ENCODE data around the gene MLIP.

- TF ChIP-seq CTCF (IDR thresholded peaks at IDR 0.05) (no peak), REST (IDR thresholded peaks at IDR 0.05; ENCODE audit: insufficient read depth in 1 of 2, low read depth in 2 of 2, low read length in 1 of 2) (no peak)
Measured at GRCh38 chr6:54254886-54255285, 143.6 kb downstream of the MLIP start.
